HepG2 (cell line): ENCODE data around the gene PANK2. TPM values are rescaled to one million over a fixed set of nuclear protein-coding genes. Genes with fewer than 3 reads are reported as not detected.
A peak's percentile ranks its signal among the peaks of the same experiment; 100 is the strongest.

Source experiments
- HMGXB3 ChIP-seq: sonication (generic); formaldehyde crosslinking; IDR thresholded peaks from 2 replicates; pipeline ENCODE4 v1.4.0; 2020; ENCODE audit warnings: missing genetic modification reagents, borderline replicate concordance
- MEIS1 ChIP-seq: sonication (generic); formaldehyde crosslinking; IDR thresholded peaks from 2 replicates; pipeline ENCODE4 v1.9.0; 2021; ENCODE audit warnings: mild to moderate bottlenecking, missing genetic modification reagents, moderate library complexity, borderline replicate concordance
- SALL2 ChIP-seq: sonication (generic); formaldehyde crosslinking; IDR thresholded peaks from 2 replicates; pipeline ENCODE4 v1.8.1; 2023; ENCODE audit warnings: mild to moderate bottlenecking, missing genetic modification reagents, inconsistent platforms
- ZNF232 ChIP-seq: sonication (generic); formaldehyde crosslinking; IDR thresholded peaks from 2 replicates; pipeline ENCODE4 v1.4.0; 2020; ENCODE audit warnings: missing genetic modification reagents, borderline replicate concordance
- ZNF589 ChIP-seq: sonication (generic); formaldehyde crosslinking; conservative IDR thresholded peaks from 2 replicates; pipeline ENCODE4 v1.8.0; 2022; ENCODE audit warnings: mild to moderate bottlenecking, moderate library complexity, missing genetic modification reagents
- ZNF784 ChIP-seq: sonication (generic); formaldehyde crosslinking; IDR thresholded peaks from 2 replicates; pipeline ENCODE4 v1.5.1; 2020; ENCODE audit warnings: missing genetic modification reagents, mild to moderate bottlenecking, borderline replicate concordance
- polyA plus RNA-seq, 8 experiments: library from polyadenylated mRNA; depleted of rRNA in 3 of 8; stranded (reverse) in 7 of 8; unstranded in 1 of 8; fragments of >200 nt; fragmentation: Illumina TruSeq in 4 of 8; extraction: Trizol in 4 of 8; gene quantifications; 2 replicates each; pipeline versions ENCODE4 v1.2.1 to v1.2.3, GENCODE V29; 2011 to 2016; ENCODE audit warnings: low read depth in 4 of 8, missing spikeins in 1 of 8, mixed read lengths in 1 of 8; ENCODE audit not compliant: insufficient read depth in 1 of 8
- total RNA-seq, 5 experiments: library from RNA; depleted of rRNA; stranded (reverse); fragments of >200 nt; fragmentation: Illumina TruSeq; extraction: Trizol; gene quantifications; 2 replicates each; pipeline ENCODE4 v1.2.3, GENCODE V29; 2016; ENCODE audit warnings: low read depth in 1 of 5

The PANK2 gene
- total and polyA plus RNA-seq, 2 of the 13 experiments (the other 11 are each of a cell fraction or from before 2014, with no cell fraction given), result 39.2 to 123 TPM

GRCh38 chr20:3843990-3844619 is 45.1 kb upstream of the PANK2 start (continued):
- TF ChIP-seq ZNF589 (0 out of 2 replicates have a peak, but pooled peaks have one; percentile 38), MEIS1 (CRISPR knock-in tag) (0 out of 2 replicates have a peak, but pooled peaks have one; percentile 39), HMGXB3 (CRISPR knock-in tag) (0 out of 2 replicates have a peak, but pooled peaks have one; percentile 41), ZNF232 (CRISPR knock-in tag) (peak; percentile 33; the same call in 1 of the 2 replicates), ZNF784 (CRISPR knock-in tag) (peak; percentile 53; the same call in 1 of the 2 replicates), SALL2 (CRISPR knock-in tag) (0 out of 2 replicates have a peak, but pooled peaks have one; percentile 54)
